ENCODE results near the gene E2F4.

Gene E2F4

GRCh38 chr16:67165121-67166078, 26.6 kb upstream of the E2F4 start:
- no peak for TF ChIP-seq CTCF (IDR thresholded peaks at IDR 0.05; ENCODE audit: control insufficient read depth, extremely low read depth, insufficient read depth)
- H3K4me3 ChIP-seq (ENCODE audit: low read depth, low read length) = peak overlapping the region; percentile 50
- no peak for DNase-seq (ENCODE audit: low read depth)

GRCh38 chr16:67166110-67166547, 25.8 kb upstream of the E2F4 start:
- DNase-seq (ENCODE audit: low read depth) = no peak
- no peak overlapping the region for H3K4me3 ChIP-seq (ENCODE audit: low read depth, low read length)

GRCh38 chr16:67166598-67167168, 25.3 kb upstream of the E2F4 start:
- TF ChIP-seq CTCF (IDR thresholded peaks at IDR 0.05; ENCODE audit: control insufficient read depth, extremely low read depth, insufficient read depth) = no peak
- no peak for DNase-seq (ENCODE audit: low read depth)
- no peak overlapping the region for H3K4me3 ChIP-seq (ENCODE audit: low read depth, low read length)

More at GRCh38 chr16:67166110-67166547, 25.8 kb upstream of the E2F4 start:
- TF ChIP-seq CTCF (IDR thresholded peaks at IDR 0.05; ENCODE audit: control insufficient read depth, extremely low read depth, insufficient read depth) = no peak

GRCh38 chr16:67167588-67167987, 24.4 kb upstream of the E2F4 start:
- no peak for TF ChIP-seq CTCF (IDR thresholded peaks at IDR 0.05; ENCODE audit: control insufficient read depth, extremely low read depth, insufficient read depth)
- DNase-seq (ENCODE audit: low read depth) = no peak
- H3K4me3 ChIP-seq (ENCODE audit: low read depth, low read length) = no peak overlapping the region

GRCh38 chr16:67169011-67169451, 22.9 kb upstream of the E2F4 start:
- TF ChIP-seq CTCF (IDR thresholded peaks at IDR 0.05; ENCODE audit: control insufficient read depth, extremely low read depth, insufficient read depth) = no peak
- DNase-seq (ENCODE audit: low read depth) = no peak
- H3K4me3 ChIP-seq (ENCODE audit: low read depth, low read length) = no peak overlapping the region

- 0 out of 2 replicates have a peak, but pooled peaks have one; percentile 15 for TF ChIP-seq CTCF (IDR thresholded peaks at IDR 0.05; ENCODE audit: control insufficient read depth, extremely low read depth, insufficient read depth)
- DNase-seq (ENCODE audit: low read depth) = no peak
These were observed 22.2 kb upstream of the E2F4 start for GRCh38 chr16:67169642-67170167.

More at GRCh38 chr16:67169642-67170167, 22.2 kb upstream of the E2F4 start:
- no peak overlapping the region for H3K4me3 ChIP-seq (ENCODE audit: low read depth, low read length)

Data from LNCaP clone FGC (cell line).